OCI-LY1 (cell line): Measurements from ENCODE around the gene F2R.

Source experiments
- H2AFZ ChIP-seq: fragments of 200-600 bp; sonication (generic), shearing (Covaris generic); 2 replicates; pipeline ENCODE4 v1.6.0; 2014; ENCODE audit warnings: antibody characterized with exemption, mild to moderate bottlenecking, low read length
- H3F3A ChIP-seq: fragments of 200-600 bp; sonication (generic), shearing (Covaris generic); 2 replicates; pipeline ENCODE4 v1.6.0; 2014; ENCODE audit warnings: mild to moderate bottlenecking, antibody characterized with exemption, low read length, moderate library complexity; ENCODE audit not compliant: insufficient read depth
- H3K27ac ChIP-seq: fragments of 200-600 bp; sonication (generic); 2 replicates; pipeline ENCODE4 v1.5.1; 2014; ENCODE audit warnings: low read length, mixed run types, mild to moderate bottlenecking, low read depth; ENCODE audit not compliant: poor library complexity, severe bottlenecking
- H3K27me3 ChIP-seq: fragments of 200-600 bp; sonication (generic); 2 replicates; pipeline ENCODE4 v1.6.0; 2014; ENCODE audit warnings: antibody characterized with exemption, mild to moderate bottlenecking, low read length, moderate library complexity; ENCODE audit not compliant: insufficient read depth
- H3K36me3 ChIP-seq: fragments of 200-600 bp; sonication (generic); 2 replicates; pipeline ENCODE4 v1.6.1; 2014; ENCODE audit warnings: mild to moderate bottlenecking, antibody characterized with exemption, low read length, moderate library complexity, mixed read lengths; ENCODE audit not compliant: insufficient read depth
- H3K4me1 ChIP-seq: fragments of 200-600 bp; sonication (generic); 2 replicates; pipeline ENCODE4 v1.5.1; 2014; ENCODE audit warnings: mild to moderate bottlenecking, low read length, moderate library complexity; ENCODE audit not compliant: insufficient read depth, severe bottlenecking
- H3K4me2 ChIP-seq: fragments of 200-600 bp; sonication (generic), shearing (Covaris generic); 2 replicates; pipeline ENCODE4 v1.6.1; 2014; ENCODE audit warnings: low read length
- H3K4me3 ChIP-seq: fragments of 200-600 bp; sonication (generic); 2 replicates; pipeline ENCODE4 v1.5.1; 2014; ENCODE audit warnings: low read length, low read depth, mild to moderate bottlenecking, mixed read lengths; ENCODE audit not compliant: poor library complexity, severe bottlenecking
- H3K79me2 ChIP-seq: fragments of 200-600 bp; shearing (Covaris generic); 2 replicates; pipeline ENCODE4 v1.6.1; 2016; ENCODE audit warnings: mixed run types, low read length, mixed read lengths; ENCODE audit not compliant: insufficient read depth
- H3K9ac ChIP-seq: fragments of 200-600 bp; sonication (generic), shearing (Covaris generic); 2 replicates; pipeline ENCODE4 v1.6.1; 2014; ENCODE audit warnings: mild to moderate bottlenecking, low read length, mixed read lengths
- H3K9me2 ChIP-seq: fragments of 200-600 bp; sonication (generic), shearing (Covaris generic); 2 replicates; pipeline ENCODE4 v1.6.1; 2014; ENCODE audit warnings: low read depth, mild to moderate bottlenecking, low read length, mixed read lengths
- H3K9me3 ChIP-seq: fragments of 200-600 bp; shearing (Covaris generic); 2 replicates; pipeline ENCODE4 v1.6.1; 2014; ENCODE audit warnings: low read length, mixed read lengths
- H4K20me1 ChIP-seq: fragments of 200-600 bp; sonication (generic), shearing (Covaris generic); 2 replicates; pipeline ENCODE4 v1.6.0; 2016; ENCODE audit warnings: mild to moderate bottlenecking, low read length; ENCODE audit not compliant: insufficient read depth
- EZH2 ChIP-seq: fragments of 200-600 bp; sonication (generic), shearing (Covaris generic); IDR thresholded peaks from 2 replicates; pipeline ENCODE4 v1.8.0; 2017; ENCODE audit warnings: borderline replicate concordance, mixed run types, mild to moderate bottlenecking, antibody characterized with exemption, low read length, moderate library complexity, mixed read lengths
- TF ChIP-seq, protein P1 (sequence below): fragments of 200-600 bp; sonication (generic), shearing (Covaris generic); IDR thresholded peaks from 2 replicates; pipeline ENCODE4 v1.5.1; 2017; ENCODE audit warnings: mild to moderate bottlenecking, antibody characterized with exemption, low read length, moderate library complexity, mixed read lengths

F2R gene

DNA sequence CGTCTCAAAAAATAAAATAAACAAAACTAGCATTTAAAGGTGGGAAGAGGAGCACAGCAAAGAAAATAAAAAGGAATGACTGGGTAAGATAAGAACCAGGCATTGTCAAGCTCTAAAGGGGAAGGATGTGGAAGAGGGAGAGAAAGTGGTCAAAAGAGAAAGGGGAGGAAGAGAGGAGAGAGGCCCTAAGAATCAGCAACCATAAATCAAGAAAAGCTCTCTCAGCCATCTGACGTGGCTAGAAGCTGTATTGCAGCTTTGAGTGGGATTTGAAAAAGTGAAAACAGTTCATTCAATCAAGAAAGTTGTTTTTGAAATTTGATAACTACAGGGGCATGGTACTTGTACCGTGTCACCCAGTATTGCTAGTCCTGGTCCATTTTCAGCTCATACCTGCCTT lies 45.4 kb upstream of the F2R start:
- Histone ChIP-seq H3K9ac (no peak overlapping the region), H3K27ac (no peak overlapping the region), H3K9me2 (no peaks in the 10 kb centered on the region), H4K20me1 (no peaks in the 10 kb centered on the region), H2AFZ (no peak overlapping the region), H3K4me1 (no peaks in the 10 kb centered on the region), H3K4me3 (no peak overlapping the region), H3F3A (no peaks in the 10 kb centered on the region), H3K9me3 (no peaks in the 10 kb centered on the region), H3K4me2 (no peak overlapping the region), H3K79me2 (no peaks in the 10 kb centered on the region), H3K27me3 (no peaks in the 10 kb centered on the region), H3K36me3 (no peaks in the 10 kb centered on the region)
- TF ChIP-seq, protein P1, sequence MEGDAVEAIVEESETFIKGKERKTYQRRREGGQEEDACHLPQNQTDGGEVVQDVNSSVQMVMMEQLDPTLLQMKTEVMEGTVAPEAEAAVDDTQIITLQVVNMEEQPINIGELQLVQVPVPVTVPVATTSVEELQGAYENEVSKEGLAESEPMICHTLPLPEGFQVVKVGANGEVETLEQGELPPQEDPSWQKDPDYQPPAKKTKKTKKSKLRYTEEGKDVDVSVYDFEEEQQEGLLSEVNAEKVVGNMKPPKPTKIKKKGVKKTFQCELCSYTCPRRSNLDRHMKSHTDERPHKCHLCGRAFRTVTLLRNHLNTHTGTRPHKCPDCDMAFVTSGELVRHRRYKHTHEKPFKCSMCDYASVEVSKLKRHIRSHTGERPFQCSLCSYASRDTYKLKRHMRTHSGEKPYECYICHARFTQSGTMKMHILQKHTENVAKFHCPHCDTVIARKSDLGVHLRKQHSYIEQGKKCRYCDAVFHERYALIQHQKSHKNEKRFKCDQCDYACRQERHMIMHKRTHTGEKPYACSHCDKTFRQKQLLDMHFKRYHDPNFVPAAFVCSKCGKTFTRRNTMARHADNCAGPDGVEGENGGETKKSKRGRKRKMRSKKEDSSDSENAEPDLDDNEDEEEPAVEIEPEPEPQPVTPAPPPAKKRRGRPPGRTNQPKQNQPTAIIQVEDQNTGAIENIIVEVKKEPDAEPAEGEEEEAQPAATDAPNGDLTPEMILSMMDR = no peak
- TF ChIP-seq EZH2 = no peak

DNA sequence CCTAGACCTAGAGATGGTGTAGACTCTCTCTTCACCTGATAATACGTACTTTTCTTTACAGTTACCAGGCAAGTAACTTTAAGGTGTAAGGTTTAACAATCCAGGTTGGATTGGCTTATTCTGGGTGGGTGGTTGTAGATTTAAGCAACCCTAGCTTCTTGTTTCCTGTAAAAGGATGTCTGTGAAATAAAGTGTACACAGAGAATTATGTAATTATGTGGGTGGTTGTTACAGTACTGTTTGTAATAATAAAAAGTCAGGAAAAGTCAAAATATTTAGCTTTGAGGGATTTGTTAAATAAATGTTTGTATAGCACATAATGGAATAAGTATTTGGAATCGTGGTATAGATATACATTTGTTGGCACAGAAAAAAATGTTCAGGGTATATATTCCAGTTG lies 43.7 kb upstream of the F2R start:
- Histone ChIP-seq H3K79me2 (no peaks in the 10 kb centered on the region), H3K9me3 (no peaks in the 10 kb centered on the region), H4K20me1 (no peaks in the 10 kb centered on the region), H3K27me3 (no peaks in the 10 kb centered on the region), H2AFZ (no peak overlapping the region), H3K9me2 (no peaks in the 10 kb centered on the region), H3K4me1 (no peaks in the 10 kb centered on the region), H3F3A (no peaks in the 10 kb centered on the region), H3K36me3 (no peaks in the 10 kb centered on the region), H3K4me2 (no peak overlapping the region), H3K9ac (no peak overlapping the region), H3K27ac (no peak overlapping the region), H3K4me3 (no peak overlapping the region)
- no peak for TF ChIP-seq EZH2
- TF ChIP-seq, protein P1 = no peak

DNA sequence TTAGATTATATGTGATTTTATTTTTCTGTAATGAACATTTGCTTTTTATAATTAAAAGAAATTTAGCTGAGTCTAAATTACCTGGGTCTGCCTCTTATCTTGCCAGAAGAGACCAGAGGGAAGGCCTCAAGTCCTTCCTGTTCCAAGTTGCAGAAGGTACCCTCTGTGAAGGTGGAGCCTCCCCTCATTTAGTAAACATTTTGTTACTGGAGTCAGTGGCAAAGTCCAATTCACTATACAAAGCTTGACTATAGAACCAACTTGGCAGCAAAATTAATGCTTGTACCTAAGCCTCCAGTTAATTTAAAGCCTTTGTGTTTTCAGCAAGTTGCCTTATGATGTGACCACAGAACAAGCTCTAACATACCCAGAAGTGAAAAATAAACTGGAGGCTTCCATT lies 42.8 kb upstream of the F2R start:
- Histone ChIP-seq H3K36me3 (no peaks in the 10 kb centered on the region), H3K4me2 (no peak overlapping the region), H3K9ac (no peak overlapping the region), H3K79me2 (no peaks in the 10 kb centered on the region), H4K20me1 (no peaks in the 10 kb centered on the region), H3K27me3 (no peaks in the 10 kb centered on the region), H3F3A (no peaks in the 10 kb centered on the region), H3K9me2 (no peaks in the 10 kb centered on the region), H3K4me1 (no peaks in the 10 kb centered on the region), H3K27ac (no peak overlapping the region), H2AFZ (no peak overlapping the region), H3K4me3 (no peak overlapping the region), H3K9me3 (no peaks in the 10 kb centered on the region)
- TF ChIP-seq, protein P1 = no peak
- TF ChIP-seq EZH2 = no peak
